ENCODE results near the gene GIT2.

DNA sequence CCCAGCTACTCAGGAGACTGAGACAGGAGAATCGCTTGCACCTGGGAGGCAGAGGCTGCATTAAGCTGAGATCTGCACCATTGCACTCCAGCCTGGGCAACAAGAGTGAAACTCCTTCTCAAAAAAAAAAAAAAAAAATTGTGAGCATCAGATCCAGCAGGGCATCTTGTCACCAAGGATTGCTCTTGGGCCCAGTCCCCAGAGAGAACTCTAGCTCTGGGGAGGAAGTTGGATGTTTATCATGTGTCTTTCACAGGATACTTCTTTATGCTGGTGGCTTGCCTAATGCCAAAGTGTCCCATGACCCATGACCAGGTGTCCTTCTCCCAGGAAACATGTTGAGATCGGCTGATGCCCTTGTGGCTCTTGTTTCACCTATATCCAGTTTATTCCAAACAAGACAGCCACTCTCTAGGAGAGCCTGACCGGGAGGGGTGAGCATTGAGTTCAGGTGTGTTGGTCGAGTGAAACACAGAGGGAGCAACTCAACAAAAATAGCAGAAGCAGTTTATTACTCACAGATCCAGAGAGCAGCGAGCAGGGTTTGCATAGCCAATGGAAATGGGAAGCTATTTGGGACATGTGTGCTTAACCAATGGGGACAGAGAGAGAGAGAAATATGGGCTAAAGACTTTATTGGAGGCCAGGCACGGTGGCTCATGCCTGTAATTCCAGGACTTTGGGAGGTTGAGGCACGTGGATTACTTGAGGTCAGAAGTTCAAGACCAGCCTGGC lies 102.7 kb downstream of the GIT2 start:
- TF ChIP-seq, protein P1, sequence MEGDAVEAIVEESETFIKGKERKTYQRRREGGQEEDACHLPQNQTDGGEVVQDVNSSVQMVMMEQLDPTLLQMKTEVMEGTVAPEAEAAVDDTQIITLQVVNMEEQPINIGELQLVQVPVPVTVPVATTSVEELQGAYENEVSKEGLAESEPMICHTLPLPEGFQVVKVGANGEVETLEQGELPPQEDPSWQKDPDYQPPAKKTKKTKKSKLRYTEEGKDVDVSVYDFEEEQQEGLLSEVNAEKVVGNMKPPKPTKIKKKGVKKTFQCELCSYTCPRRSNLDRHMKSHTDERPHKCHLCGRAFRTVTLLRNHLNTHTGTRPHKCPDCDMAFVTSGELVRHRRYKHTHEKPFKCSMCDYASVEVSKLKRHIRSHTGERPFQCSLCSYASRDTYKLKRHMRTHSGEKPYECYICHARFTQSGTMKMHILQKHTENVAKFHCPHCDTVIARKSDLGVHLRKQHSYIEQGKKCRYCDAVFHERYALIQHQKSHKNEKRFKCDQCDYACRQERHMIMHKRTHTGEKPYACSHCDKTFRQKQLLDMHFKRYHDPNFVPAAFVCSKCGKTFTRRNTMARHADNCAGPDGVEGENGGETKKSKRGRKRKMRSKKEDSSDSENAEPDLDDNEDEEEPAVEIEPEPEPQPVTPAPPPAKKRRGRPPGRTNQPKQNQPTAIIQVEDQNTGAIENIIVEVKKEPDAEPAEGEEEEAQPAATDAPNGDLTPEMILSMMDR (IDR thresholded peaks at IDR 0.05), result no peak
- no peak for TF ChIP-seq POLR2A (IDR thresholded peaks at IDR 0.05)
